Endodermal cell (in vitro differentiated cells): ENCODE measurements around the gene ASIP. TPM values are rescaled to one million over a fixed set of nuclear protein-coding genes. Genes with fewer than 3 reads are reported as not detected.

Experiments used
- DNase-seq: peaks from one replicate; pipeline ENCODE4 v3.0.0-alpha.2; 2017
- H3K27ac ChIP-seq: 2 replicates; pipeline ENCODE4 v1.5.1; 2013; ENCODE audit warnings: mild to moderate bottlenecking, low read depth, low read length, moderate library complexity
- H3K27me3 ChIP-seq: 2 replicates; pipeline ENCODE4 v1.6.1; 2013; ENCODE audit warnings: mild to moderate bottlenecking, low read length, moderate library complexity; ENCODE audit not compliant: insufficient read depth, control insufficient read depth, poor library complexity, severe bottlenecking
- H3K36me3 ChIP-seq: 2 replicates; pipeline ENCODE4 v1.7.0; 2013; ENCODE audit warnings: mild to moderate bottlenecking, low read length, moderate library complexity; ENCODE audit not compliant: control insufficient read depth, insufficient read depth
- H3K4me1 ChIP-seq: one replicate; pipeline ENCODE4 v1.7.0; 2013; ENCODE audit warnings: low read length; ENCODE audit not compliant: control insufficient read depth, insufficient read depth
- H3K4me3 ChIP-seq: 2 replicates; pipeline ENCODE4 v1.5.1; 2013; ENCODE audit warnings: mild to moderate bottlenecking, low read length, moderate library complexity
- H3K9ac ChIP-seq: 2 replicates; pipeline ENCODE4 v1.6.1; 2013; ENCODE audit warnings: mild to moderate bottlenecking, low read length, moderate library complexity; ENCODE audit not compliant: poor library complexity, severe bottlenecking; ENCODE audit errors: extremely low read depth
- H3K9me3 ChIP-seq: 2 replicates; pipeline ENCODE4 v1.6.1; 2013; ENCODE audit warnings: mild to moderate bottlenecking, low read length, moderate library complexity; ENCODE audit not compliant: control insufficient read depth
- H3K27ac Mint-ChIP-seq: 2 replicates; pipeline ENCODE4 v1.8.0; 2020; ENCODE audit warnings: mixed read lengths
- H3K27me3 Mint-ChIP-seq: 2 replicates; pipeline ENCODE4 v1.8.0; 2021; ENCODE audit warnings: mild to moderate bottlenecking, mixed read lengths; ENCODE audit not compliant: insufficient read depth
- H3K36me3 Mint-ChIP-seq: 2 replicates; pipeline ENCODE4 v1.8.0; 2020; ENCODE audit warnings: low read depth, mixed read lengths
- H3K4me1 Mint-ChIP-seq: 2 replicates; pipeline ENCODE4 v1.8.0; 2020; ENCODE audit warnings: mixed read lengths
- H3K4me3 Mint-ChIP-seq: 2 replicates; pipeline ENCODE4 v1.8.0; 2020; ENCODE audit warnings: mild to moderate bottlenecking, moderate library complexity, mixed read lengths
- H3K9me3 Mint-ChIP-seq: 2 replicates; pipeline ENCODE4 v1.8.0; 2020; ENCODE audit warnings: mild to moderate bottlenecking, mixed read lengths
- CTCF ChIP-seq: fragments of 200-600 bp; sonication (generic); conservative IDR thresholded peaks from 2 replicates; pipeline ENCODE4 v1.5.0; 2021; ENCODE audit warnings: antibody characterized with exemption, mild to moderate bottlenecking
- WGBS, 2 experiments: methylation state at CpG; one replicate each; pipeline versions ENCODE4 v1.1.5 to v1.1.7; 2013; ENCODE audit warnings: missing lambda C conversion rate in 2 of 2, mixed read lengths in 1 of 2; ENCODE audit not compliant: insufficient coverage in 1 of 2, insufficient read length in 1 of 2; 5-methylcytosine and 5-hydroxymethylcytosine counted together
- total RNA-seq, 2 donors: library from RNA; stranded (reverse); fragmentation: NEBNext Ultra II Directional in 1 of 2; extraction: Animal tissue kit (Norgen Biotek cat#: 25700) in 1 of 2; gene quantifications; 2 replicates in 1 of 2; 3 replicates in 1 of 2; pipeline ENCODE4 v1.2.1, GENCODE V29; 2021

ASIP gene
- total RNA-seq, 2 donors from 2014 or later: not detected

- DNase-seq: no peak
- H3K4me1 ChIP-seq: no peaks in the 10 kb centered on the region
- no peak overlapping the region for H3K4me3 Mint-ChIP-seq
- TF ChIP-seq CTCF: no peak
- H3K9me3 ChIP-seq: peaks cover 4% of the 10 kb centered on the region
- peaks cover 4% of the 10 kb centered on the region for H3K4me1 Mint-ChIP-seq
- WGBS, 2 experiments: 92% methylated on average over 3 of the region's 3 CpGs; no CpG with 5 or more reads in 1 of the 2 experiments
- H3K4me3 ChIP-seq: no peak overlapping the region
- no peaks in the 10 kb centered on the region for H3K36me3 ChIP-seq
- no peak overlapping the region for H3K27ac ChIP-seq
- H3K9me3 Mint-ChIP-seq: peaks cover 3% of the 10 kb centered on the region
- H3K27me3 ChIP-seq: no peaks in the 10 kb centered on the region
- no peak overlapping the region for H3K27ac Mint-ChIP-seq
- H3K9ac ChIP-seq: no peak overlapping the region
- H3K27me3 Mint-ChIP-seq: peaks cover 9% of the 10 kb centered on the region
- H3K36me3 Mint-ChIP-seq: no peaks in the 10 kb centered on the region
These were observed 2.2 kb downstream of the ASIP start for GRCh38 chr20:34243377-34243776.

DNA sequence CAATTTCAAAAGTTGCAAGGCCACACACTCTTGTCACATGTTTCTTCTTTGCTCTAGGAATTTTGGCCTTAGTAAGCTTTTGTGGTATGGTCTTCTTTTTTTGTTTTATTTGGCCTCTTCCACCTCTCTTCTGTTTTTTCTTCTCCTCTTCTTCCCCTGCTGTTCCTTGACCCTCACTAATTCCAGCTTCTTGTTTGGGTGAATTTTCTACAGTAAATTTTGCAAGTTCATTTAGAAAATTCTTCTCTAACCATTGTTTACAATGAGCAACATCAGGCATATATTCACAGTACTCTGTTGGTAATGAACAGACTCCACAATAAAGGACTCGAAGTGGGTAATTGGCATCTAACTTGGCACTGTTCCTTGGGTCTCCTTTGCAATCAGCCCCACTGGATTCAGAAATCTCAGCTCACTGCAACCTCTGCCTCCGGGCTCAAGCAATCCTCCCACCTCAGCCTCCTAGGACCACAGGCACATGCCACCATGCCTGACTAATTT, 5.0 kb downstream of the ASIP start:
- Mint-ChIP-seq H3K4me1 (peaks cover 8% of the 10 kb centered on the region), H3K36me3 (no peaks in the 10 kb centered on the region), H3K27me3 (no peaks in the 10 kb centered on the region), H3K27ac (no peak overlapping the region), H3K4me3 (no peak overlapping the region), H3K9me3 (no peaks in the 10 kb centered on the region)
- H3K4me3 ChIP-seq: no peak overlapping the region
- no peaks in the 10 kb centered on the region for H3K4me1 ChIP-seq
- H3K36me3 ChIP-seq: no peaks in the 10 kb centered on the region
- H3K27me3 ChIP-seq: no peaks in the 10 kb centered on the region
- H3K27ac ChIP-seq: no peak overlapping the region
- H3K9ac ChIP-seq: no peak overlapping the region
- DNase-seq: no peak
- TF ChIP-seq CTCF: no peak
- 80 to 96% methylated on average over 1 to 2 of the region's 2 CpGs for whole genome bisulfite sequencing, 2 experiments
- no peaks in the 10 kb centered on the region for H3K9me3 ChIP-seq

GRCh38 chr20:34249291-34249690, 8.1 kb downstream of the ASIP start:
- H3K27me3 ChIP-seq: no peaks in the 10 kb centered on the region
- no peak overlapping the region for H3K4me3 ChIP-seq
- Mint-ChIP-seq H3K36me3 (peaks cover 2% of the 10 kb centered on the region), H3K27ac (no peak overlapping the region), H3K4me3 (no peak overlapping the region), H3K4me1 (peaks cover 13% of the 10 kb centered on the region), H3K27me3 (no peaks in the 10 kb centered on the region), H3K9me3 (peaks cover 6% of the 10 kb centered on the region)
- H3K36me3 ChIP-seq: no peaks in the 10 kb centered on the region
- H3K27ac ChIP-seq: no peak overlapping the region
- no peak for TF ChIP-seq CTCF
- no peaks in the 10 kb centered on the region for H3K4me1 ChIP-seq
- H3K9ac ChIP-seq: no peak overlapping the region
- H3K9me3 ChIP-seq: no peaks in the 10 kb centered on the region
- no peak for DNase-seq
- 92 to 95% methylated on average over 2 to 6 of the region's 6 CpGs for WGBS, 2 experiments
